ENCODE results near the gene HSPB6. TPM values are rescaled to one million over a fixed set of nuclear protein-coding genes. Genes with fewer than 3 reads are reported as not detected.

HSPB6 gene
- total RNA-seq, 1 donor from 2014 or later: 0.60 TPM

- TF ChIP-seq, protein P1, sequence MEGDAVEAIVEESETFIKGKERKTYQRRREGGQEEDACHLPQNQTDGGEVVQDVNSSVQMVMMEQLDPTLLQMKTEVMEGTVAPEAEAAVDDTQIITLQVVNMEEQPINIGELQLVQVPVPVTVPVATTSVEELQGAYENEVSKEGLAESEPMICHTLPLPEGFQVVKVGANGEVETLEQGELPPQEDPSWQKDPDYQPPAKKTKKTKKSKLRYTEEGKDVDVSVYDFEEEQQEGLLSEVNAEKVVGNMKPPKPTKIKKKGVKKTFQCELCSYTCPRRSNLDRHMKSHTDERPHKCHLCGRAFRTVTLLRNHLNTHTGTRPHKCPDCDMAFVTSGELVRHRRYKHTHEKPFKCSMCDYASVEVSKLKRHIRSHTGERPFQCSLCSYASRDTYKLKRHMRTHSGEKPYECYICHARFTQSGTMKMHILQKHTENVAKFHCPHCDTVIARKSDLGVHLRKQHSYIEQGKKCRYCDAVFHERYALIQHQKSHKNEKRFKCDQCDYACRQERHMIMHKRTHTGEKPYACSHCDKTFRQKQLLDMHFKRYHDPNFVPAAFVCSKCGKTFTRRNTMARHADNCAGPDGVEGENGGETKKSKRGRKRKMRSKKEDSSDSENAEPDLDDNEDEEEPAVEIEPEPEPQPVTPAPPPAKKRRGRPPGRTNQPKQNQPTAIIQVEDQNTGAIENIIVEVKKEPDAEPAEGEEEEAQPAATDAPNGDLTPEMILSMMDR (conservative IDR thresholded peaks at IDR 0.05): no peak
- Mint-ChIP-seq H3K9me3 (no peaks in the 10 kb centered on the region), H3K36me3 (no peaks in the 10 kb centered on the region), H3K27me3 (no peaks in the 10 kb centered on the region), H3K4me1 (ENCODE audit: unreplicated experiment) (peaks cover 13% of the 10 kb centered on the region), H3K4me3 (no peak overlapping the region), H3K27ac (no peak overlapping the region)
- DNase-seq (ENCODE audit: extremely low spot score, unreplicated experiment): no peak
Measured at GRCh38 chr19:35720648-35721047, 36.2 kb downstream of the HSPB6 start.

GRCh38 chr19:35720163-35720524 lies 36.7 kb downstream of the HSPB6 start:
- TF ChIP-seq, protein P1 (conservative IDR thresholded peaks at IDR 0.05): no peak
- Mint-ChIP-seq H3K4me1 (ENCODE audit: unreplicated experiment) (peaks cover 13% of the 10 kb centered on the region), H3K27ac (no peak overlapping the region), H3K9me3 (no peaks in the 10 kb centered on the region), H3K4me3 (no peak overlapping the region), H3K27me3 (no peaks in the 10 kb centered on the region), H3K36me3 (no peaks in the 10 kb centered on the region)
- no peak for DNase-seq (ENCODE audit: extremely low spot score, unreplicated experiment)

DNA sequence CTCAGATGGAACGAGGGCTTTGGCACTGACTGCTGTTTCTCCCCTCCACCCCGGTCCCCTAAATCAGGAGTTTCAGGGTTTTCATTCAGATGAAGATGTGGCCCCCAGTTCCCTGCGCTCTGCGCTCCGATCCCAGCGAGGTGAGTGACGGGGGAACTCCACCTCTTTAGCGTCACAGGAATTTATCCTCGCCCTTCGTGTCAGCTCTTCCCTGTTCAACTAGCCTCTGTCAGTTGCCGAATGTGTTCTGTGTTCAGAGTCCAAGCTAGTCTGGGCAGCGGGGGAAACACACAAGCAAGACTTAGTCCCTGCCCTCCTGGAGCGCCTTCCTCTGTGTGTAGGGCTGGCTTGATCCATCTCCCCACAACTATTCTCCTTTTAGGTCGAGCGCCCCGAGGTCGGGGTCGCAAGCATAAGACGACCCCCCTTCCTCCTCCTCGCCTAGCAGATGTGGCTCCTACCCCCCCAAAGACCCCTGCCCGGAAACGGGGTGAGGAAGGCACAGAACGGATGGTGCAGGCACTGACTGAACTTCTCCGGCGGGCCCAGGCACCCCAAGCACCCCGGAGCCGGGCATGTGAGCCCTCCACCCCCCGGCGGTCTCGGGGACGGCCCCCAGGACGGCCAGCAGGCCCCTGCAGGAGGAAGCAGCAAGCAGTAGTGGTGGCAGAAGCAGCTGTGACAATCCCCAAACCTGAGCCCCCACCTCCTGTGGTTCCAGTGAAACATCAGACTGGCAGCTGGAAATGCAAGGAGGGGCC lies 37.2 kb downstream of the HSPB6 start:
- H3K27me3 Mint-ChIP-seq: no peaks in the 10 kb centered on the region

GRCh38 chr19:35718345-35719041 lies 38.3 kb downstream of the HSPB6 start:
- no peaks in the 10 kb centered on the region for H3K9me3 Mint-ChIP-seq
- H3K4me3 Mint-ChIP-seq: peak overlapping the region; percentile 93
- TF ChIP-seq, protein P1 (conservative IDR thresholded peaks at IDR 0.05): no peak
- no peaks in the 10 kb centered on the region for H3K27me3 Mint-ChIP-seq
- H3K27ac Mint-ChIP-seq: peak overlapping the region; percentile 82
- no peaks in the 10 kb centered on the region for H3K36me3 Mint-ChIP-seq
- no peak for DNase-seq (ENCODE audit: extremely low spot score, unreplicated experiment)
- peaks cover 13% of the 10 kb centered on the region for H3K4me1 Mint-ChIP-seq (ENCODE audit: unreplicated experiment)

More for the DNA sequence above, 37.2 kb downstream of the HSPB6 start:
- Mint-ChIP-seq H3K9me3 (no peaks in the 10 kb centered on the region), H3K36me3 (no peaks in the 10 kb centered on the region), H3K27ac (peak overlapping the region; percentile 82), H3K4me3 (peak overlapping the region; percentile 93), H3K4me1 (ENCODE audit: unreplicated experiment) (peaks cover 13% of the 10 kb centered on the region)
- TF ChIP-seq, protein P1 (conservative IDR thresholded peaks at IDR 0.05): no peak
- DNase-seq (ENCODE audit: extremely low spot score, unreplicated experiment): no peak

DNA sequence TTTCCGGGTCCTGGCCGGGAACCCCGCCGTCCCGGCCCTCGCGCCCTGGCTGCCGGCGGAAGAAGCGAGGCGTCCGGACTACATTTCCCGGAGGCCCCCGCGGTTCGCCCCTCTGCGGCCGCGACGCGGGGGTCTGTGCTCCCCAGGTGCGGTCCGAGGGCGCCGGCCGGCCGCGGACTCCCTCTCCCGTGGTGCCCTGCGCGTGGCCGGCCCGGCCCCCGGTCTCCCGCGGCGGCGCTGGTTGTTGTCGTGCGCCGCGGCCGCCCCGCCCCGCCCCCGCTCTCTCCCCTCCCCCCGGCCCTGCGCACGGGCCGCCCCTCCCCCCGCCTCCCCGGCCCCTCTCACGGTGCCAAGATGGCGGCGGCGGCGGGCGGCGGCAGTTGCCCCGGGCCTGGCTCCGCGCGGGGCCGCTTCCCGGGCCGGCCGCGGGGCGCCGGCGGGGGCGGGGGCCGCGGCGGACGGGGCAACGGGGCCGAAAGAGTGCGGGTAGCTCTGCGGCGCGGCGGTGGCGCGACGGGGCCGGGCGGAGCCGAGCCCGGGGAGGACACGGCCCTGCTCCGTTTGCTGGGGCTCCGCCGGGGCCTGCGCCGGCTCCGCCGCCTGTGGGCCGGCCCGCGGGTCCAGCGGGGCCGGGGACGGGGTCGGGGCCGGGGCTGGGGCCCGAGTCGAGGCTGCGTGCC lies 39.0 kb downstream of the HSPB6 start, which contains the start of gene KMT2B:
Gene KMT2B (plus strand): TSS at position 339 of the 680 bp plus-strand sequence. CDS start 16 bp downstream, at position 355.
- no peaks in the 10 kb centered on the region for H3K27me3 Mint-ChIP-seq
- H3K9me3 Mint-ChIP-seq: no peaks in the 10 kb centered on the region
- H3K4me1 Mint-ChIP-seq (ENCODE audit: unreplicated experiment): peaks cover 13% of the 10 kb centered on the region
- TF ChIP-seq, protein P1 (conservative IDR thresholded peaks at IDR 0.05): no peak
- peak within 1 kb of the TSS; percentile 93 for H3K4me3 Mint-ChIP-seq
- no peaks in the 10 kb centered on the region for H3K36me3 Mint-ChIP-seq
- H3K27ac Mint-ChIP-seq: peak within 1 kb of the TSS; percentile 86
- DNase-seq (ENCODE audit: extremely low spot score, unreplicated experiment): peak; percentile 97
